Caco-2 (cell line): Measurements from ENCODE around the gene MT3. TPM values are rescaled to one million over a fixed set of nuclear protein-coding genes. Genes with fewer than 3 reads are reported as not detected.

Source experiments
- BruUV-seq: library from RNA; stranded (reverse); fragments of 400-500 nt; replicated peaks from 2 replicates; lab custom pipeline; 2021; lab: Mats Ljungman, UMichigan
- CTCF ChIA-PET: fragments of 300-600 bp; sonication (Branson Sonifier 250); formaldehyde crosslinking; loops from one replicate; lab custom pipeline; 2022; ENCODE audit warnings: antibody characterized with exemption; lab: Charles Lee
- POLR2A ChIA-PET: fragments of 300-600 bp; sonication (Branson Sonifier 250); formaldehyde crosslinking; loops from one replicate; lab custom pipeline; 2022; ENCODE audit warnings: antibody characterized with exemption; lab: Charles Lee
- DNase-seq, 2 experiments: peaks; one replicate each; pipeline versions ENCODE4 v3.0.0 to v3.0.0-alpha.2; 2020 to 2022
- H3K27me3 ChIP-seq: replicated peaks from 2 replicates; pipeline ENCODE4 v1.6.0; 2011; ENCODE audit warnings: low read length; ENCODE audit not compliant: control insufficient read depth, insufficient read depth
- H3K36me3 ChIP-seq: 2 replicates; pipeline ENCODE4 v1.5.1; 2011; ENCODE audit warnings: low read length; ENCODE audit not compliant: control insufficient read depth, insufficient read depth
- H3K4me1 ChIP-seq: fragments of 250-450 bp; sonication (Bioruptor Pico); 2 replicates; pipeline ENCODE4 v1.5.1; 2020; ENCODE audit warnings: mild to moderate bottlenecking
- H3K4me3 ChIP-seq: 2 replicates; pipeline ENCODE4 v1.5.1; 2011; ENCODE audit warnings: low read depth, mild to moderate bottlenecking, control low read depth, low read length
- H3K9me3 ChIP-seq: fragments of 250-450 bp; sonication (Bioruptor Pico); 2 replicates; pipeline ENCODE4 v1.5.1; 2020; ENCODE audit warnings: mild to moderate bottlenecking, moderate library complexity
- H3K27ac Mint-ChIP-seq: one replicate; pipeline ENCODE4 v1.8.0; 2022; ENCODE audit warnings: mixed read lengths; ENCODE audit not compliant: unreplicated experiment
- H3K27me3 Mint-ChIP-seq: one replicate; pipeline ENCODE4 v1.8.0; 2022; ENCODE audit warnings: mixed read lengths; ENCODE audit not compliant: insufficient read depth, unreplicated experiment
- H3K36me3 Mint-ChIP-seq: one replicate; pipeline ENCODE4 v1.8.0; 2022; ENCODE audit warnings: mild to moderate bottlenecking, mixed read lengths; ENCODE audit not compliant: insufficient read depth, unreplicated experiment
- H3K4me1 Mint-ChIP-seq: one replicate; pipeline ENCODE4 v1.8.0; 2022; ENCODE audit warnings: low read depth, mixed read lengths; ENCODE audit not compliant: unreplicated experiment
- H3K4me3 Mint-ChIP-seq: one replicate; pipeline ENCODE4 v1.8.0; 2022; ENCODE audit warnings: mild to moderate bottlenecking, moderate library complexity, mixed read lengths; ENCODE audit not compliant: unreplicated experiment
- H3K9me3 Mint-ChIP-seq: one replicate; pipeline ENCODE4 v1.8.0; 2022; ENCODE audit warnings: mixed read lengths; ENCODE audit not compliant: unreplicated experiment
- CTCF ChIP-seq, 2 experiments: fragments of 200-600 bp in 1 of 2; IDR thresholded peaks; 1 replicate in 1 of 2; 2 replicates in 1 of 2; pipeline versions ENCODE4 v1.5.1 to v1.8.0; 2011 to 2022; ENCODE audit warnings: antibody characterized with exemption in 1 of 2, control low read depth in 1 of 2, inconsistent platforms in 1 of 2, low read depth in 1 of 2, low read length in 1 of 2, mild to moderate bottlenecking in 1 of 2, moderate library complexity in 1 of 2; ENCODE audit not compliant: insufficient read depth in 1 of 2, severe bottlenecking in 1 of 2, unreplicated experiment in 1 of 2
- intact Hi-C: fragments of 100-400 bp; cut with micrococcal nuclease; formaldehyde crosslinking; loops from one replicate; pipeline ENCODE4 v1.10.0; 2022; ENCODE audit not compliant: unreplicated experiment
- total RNA-seq: library from RNA; stranded (reverse); gene quantifications from 2 replicates; pipeline ENCODE4 v1.2.3, GENCODE V29; 2022

MT3 gene
- total RNA-seq, 1 experiment from 2014 or later: not detected

DNA sequence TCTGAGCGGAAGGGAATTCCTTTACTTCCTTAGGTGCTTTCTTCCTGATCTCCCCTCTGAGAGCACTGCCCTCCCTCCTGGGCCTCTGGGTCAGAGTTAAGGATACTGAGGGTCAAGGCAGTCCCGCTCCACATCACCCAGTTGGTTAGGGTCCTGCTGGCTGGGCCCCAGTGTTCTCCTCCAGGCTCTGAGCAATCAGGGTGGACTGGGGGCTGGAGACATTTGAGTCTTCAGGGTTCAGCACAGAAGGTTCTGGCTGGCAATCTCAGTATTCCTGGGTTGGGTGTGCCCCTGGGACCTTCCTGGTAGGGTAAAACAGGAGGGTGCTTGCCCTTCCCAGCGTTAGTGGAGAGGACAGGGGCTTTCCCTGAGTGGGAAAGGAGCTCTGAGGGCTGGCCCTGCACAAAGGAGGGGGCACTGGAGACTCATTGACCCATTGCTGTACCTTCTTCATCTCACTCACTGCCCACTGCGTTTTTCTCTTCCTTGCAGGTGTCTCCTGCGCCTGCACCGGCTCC lies 43.6 kb downstream of the MT3 start:
- H3K4me1 ChIP-seq: no peaks in the 10 kb centered on the region
- H3K27me3 Mint-ChIP-seq: peaks cover 31% of the 10 kb centered on the region
- peaks cover 5% of the 10 kb centered on the region for H3K4me1 Mint-ChIP-seq
- no peak overlapping the region for H3K4me3 ChIP-seq
- no peaks in the 10 kb centered on the region for H3K36me3 Mint-ChIP-seq
- no peaks in the 10 kb centered on the region for H3K36me3 ChIP-seq
- no peaks in the 10 kb centered on the region for H3K9me3 Mint-ChIP-seq
- no peak for TF ChIP-seq CTCF (IDR thresholded peaks at IDR 0.05; ENCODE audit: insufficient read depth in 1 of 2, low read depth in 1 of 2, low read length in 1 of 2, severe bottlenecking in 1 of 2, unreplicated experiment in 1 of 2)
- no TSS peak for BruUV-seq
- ChIA-PET POLR2A (no interaction called here), CTCF (no interaction called here)
- peaks cover 10% of the 10 kb centered on the region for H3K27me3 ChIP-seq
- H3K27ac Mint-ChIP-seq: no peak overlapping the region
- intact Hi-C loops: no loop called here
- DNase-seq: no peak
- H3K4me3 Mint-ChIP-seq: peak overlapping the region; percentile 76
- H3K9me3 ChIP-seq: no peaks in the 10 kb centered on the region

DNA sequence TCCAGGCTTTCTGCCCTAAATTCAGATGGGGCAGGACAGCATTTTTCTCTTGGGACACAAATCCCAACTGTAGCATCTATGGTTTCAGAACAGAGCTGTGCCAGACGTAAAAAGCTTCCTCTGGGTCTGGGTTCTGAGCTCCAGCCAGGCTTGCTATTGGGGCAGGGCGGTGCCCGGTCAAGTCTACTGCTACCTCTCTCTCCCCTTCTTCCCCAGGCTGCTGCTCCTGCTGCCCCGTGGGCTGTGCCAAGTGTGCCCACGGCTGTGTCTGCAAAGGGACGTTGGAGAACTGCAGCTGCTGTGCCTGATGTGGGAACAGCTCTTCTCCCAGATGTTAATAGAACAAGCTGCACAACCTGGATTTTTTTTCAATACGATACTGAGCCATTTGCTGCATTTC lies 44.2 kb downstream of the MT3 start:
- H3K4me3 Mint-ChIP-seq: no peak overlapping the region
- no peaks in the 10 kb centered on the region for H3K36me3 Mint-ChIP-seq
- H3K27ac Mint-ChIP-seq: no peak overlapping the region
- POLR2A ChIA-PET: no interaction called here
- H3K4me1 Mint-ChIP-seq: peaks cover 5% of the 10 kb centered on the region
- H3K27me3 Mint-ChIP-seq: peaks cover 32% of the 10 kb centered on the region
- intact Hi-C loops: no loop called here
- Histone ChIP-seq H3K36me3 (no peaks in the 10 kb centered on the region), H3K4me3 (no peak overlapping the region), H3K4me1 (no peaks in the 10 kb centered on the region), H3K27me3 (peaks cover 12% of the 10 kb centered on the region), H3K9me3 (no peaks in the 10 kb centered on the region)
- CTCF ChIA-PET: no interaction called here
- no TSS peak for BruUV-seq
- TF ChIP-seq CTCF (IDR thresholded peaks at IDR 0.05; ENCODE audit: insufficient read depth in 1 of 2, low read depth in 1 of 2, low read length in 1 of 2, severe bottlenecking in 1 of 2, unreplicated experiment in 1 of 2): no peak
- H3K9me3 Mint-ChIP-seq: no peaks in the 10 kb centered on the region
- no peak for DNase-seq

- intact Hi-C loops: no loop called here
- no peak overlapping the region for H3K4me3 ChIP-seq
- H3K36me3 ChIP-seq: no peaks in the 10 kb centered on the region
- ChIA-PET CTCF (interaction anchor here (0.9 kb wide), 1 partner anchor 34 kb away, joined by 3 read pairs; no protein-coding TSS in a partner anchor), POLR2A (interaction anchor here (0.6 kb wide), 1 partner anchor 67 kb away, joined by 5 read pairs; no protein-coding TSS in a partner anchor)
- no peak overlapping the region for H3K4me3 Mint-ChIP-seq
- no peak for DNase-seq
- peaks cover 32% of the 10 kb centered on the region for H3K27me3 Mint-ChIP-seq
- no peaks in the 10 kb centered on the region for H3K4me1 ChIP-seq
- peaks cover 13% of the 10 kb centered on the region for H3K27me3 ChIP-seq
- H3K9me3 ChIP-seq: no peaks in the 10 kb centered on the region
- peaks cover 5% of the 10 kb centered on the region for H3K4me1 Mint-ChIP-seq
- BruUV-seq: no TSS peak
- H3K36me3 Mint-ChIP-seq: no peaks in the 10 kb centered on the region
- no peaks in the 10 kb centered on the region for H3K9me3 Mint-ChIP-seq
- no peak for TF ChIP-seq CTCF (IDR thresholded peaks at IDR 0.05; ENCODE audit: insufficient read depth in 1 of 2, low read depth in 1 of 2, low read length in 1 of 2, severe bottlenecking in 1 of 2, unreplicated experiment in 1 of 2)
- H3K27ac Mint-ChIP-seq: no peak overlapping the region
Measured at GRCh38 chr16:56634715-56635440, 45.5 kb downstream of the MT3 start.
